Adrenal gland (tissue), 19 donors: ENCODE data around the gene BROX. TPM values are rescaled to one million over a fixed set of nuclear protein-coding genes. Genes with fewer than 3 reads are reported as not detected.
"Not testable (repeated sequence)": the region's sequence is repeated elsewhere in the genome, so short reads cannot be mapped to it uniquely, and the experiment has no call there.

ENCODE experiments used
- DNase-seq, 7 donors: peaks; one replicate each; pipeline ENCODE4 v3.0.0-alpha.2; 2019 to 2020
- H3K27ac ChIP-seq, 5 donors: fragments of 200-600 bp; sonication (generic) in 4 of 5; 1 replicate in 3 of 5; 2 replicates in 2 of 5; pipeline versions ENCODE4 v1.5.1 to v1.8.0; 2016 to 2020; ENCODE audit warnings: mild to moderate bottlenecking in 1 of 5
- H3K27me3 ChIP-seq: fragments of 200-600 bp; 2 replicates; pipeline ENCODE4 v1.8.0; 2021
- H3K36me3 ChIP-seq, 2 donors: fragments of 200-600 bp; replicated peaks in 1 of 2; 1 replicate in 1 of 2; 2 replicates in 1 of 2; pipeline versions ENCODE4 v1.5.1 to v1.8.0; 2018 to 2022
- H3K4me1 ChIP-seq, 2 donors: fragments of 200-600 bp; replicated peaks in 1 of 2; 1 replicate in 1 of 2; 2 replicates in 1 of 2; pipeline versions ENCODE4 v1.5.1 to v1.8.0; 2018 to 2021
- H3K4me3 ChIP-seq, 4 donors: fragments of 200-600 bp; sonication (generic) in 3 of 4; one replicate each; pipeline ENCODE4 v1.5.1; 2016 to 2018
- H3K9me3 ChIP-seq, 3 donors: fragments of 200-600 bp; sonication (generic) in 1 of 3; replicated peaks in 1 of 3; 1 replicate in 2 of 3; 2 replicates in 1 of 3; pipeline versions ENCODE4 v1.5.1 to v1.8.0; 2016 to 2021
- POLR2A ChIP-seq, 2 donors: fragments of 450-650 bp; IDR thresholded peaks; one replicate each; pipeline ENCODE4 v1.6.1; 2017; ENCODE audit warnings: antibody characterized with exemption in 2 of 2, mild to moderate bottlenecking in 2 of 2, moderate library complexity in 1 of 2
- WGBS, 4 donors: extraction: QIAGEN DNeasy Blood & Tissue Kit in 2 of 4; methylation state at CpG; one replicate each; pipeline versions ENCODE4 v1.1.5 to v1.1.7; 2013 to 2017; 5-methylcytosine and 5-hydroxymethylcytosine counted together
- intact Hi-C, 2 donors: fragments of 100-400 bp; cut with DNase I; formaldehyde crosslinking; loops; one replicate each; pipeline versions ENCODE4 v1.14.1 to v1.15.0; 2022 to 2023
- long read RNA-seq, 10 donors: library from polyadenylated mRNA in 3 of 10; unstranded in 2 of 10; stranded (forward) in 1 of 10; transcript quantifications; one replicate each; pipeline ENCODE4 v2.0.0 and lab custom pipeline, GENCODE V29; 2021 to 2026
- polyA plus RNA-seq, 3 donors: library from polyadenylated mRNA; stranded (reverse); fragments of 200-250 nt in 2 of 3; fragments of 350-450 nt in 1 of 3; fragmentation: Illumina TruSeq in 1 of 3; extraction: RNeasy Lipid Tissue Mini Kit (QIAGEN cat#74804) in 1 of 3; gene quantifications; one replicate each; pipeline ENCODE4 v1.2.3, GENCODE V29; 2013 to 2014
- total RNA-seq, 9 donors: library from RNA; depleted of rRNA in 4 of 9; stranded (reverse); fragments of >200 nt in 4 of 9; fragments of 120-200 nt in 1 of 9; fragmentation: NEBNext Ultra II Directional in 1 of 9; extraction: Animal tissue kit (Norgen Biotek cat#: 25700) in 1 of 9; gene quantifications; one replicate each; pipeline versions ENCODE4 v1.1.0 to v1.2.4, GENCODE V29; 2013 to 2023
- TF ChIP-seq, protein P1 (sequence below), 6 experiments: fragments of 450-650 bp in 4 of 6; fragments of 200-600 bp in 2 of 6; sonication (generic) in 1 of 6; IDR thresholded peaks; 1 replicate in 5 of 6; 2 replicates in 1 of 6; pipeline versions ENCODE4 v1.5.1 to v1.8.0; 2016 to 2021; ENCODE audit warnings: antibody characterized with exemption in 6 of 6, mild to moderate bottlenecking in 2 of 6, moderate library complexity in 1 of 6
- donor health status: healthy with polysubstance abuse.
- donor health status: Bipolar disorder and iron deficiency.
- donor health status: DM: yes; HTN: yes; CAD: no.
- donor health status: DM: no; HTN: no; CAD: no.
- donor health status: DM: no; HTN: no; CAD: no.
- donor health status: DM: yes; HTN: yes; CAD: no.

The BROX gene, protein sequence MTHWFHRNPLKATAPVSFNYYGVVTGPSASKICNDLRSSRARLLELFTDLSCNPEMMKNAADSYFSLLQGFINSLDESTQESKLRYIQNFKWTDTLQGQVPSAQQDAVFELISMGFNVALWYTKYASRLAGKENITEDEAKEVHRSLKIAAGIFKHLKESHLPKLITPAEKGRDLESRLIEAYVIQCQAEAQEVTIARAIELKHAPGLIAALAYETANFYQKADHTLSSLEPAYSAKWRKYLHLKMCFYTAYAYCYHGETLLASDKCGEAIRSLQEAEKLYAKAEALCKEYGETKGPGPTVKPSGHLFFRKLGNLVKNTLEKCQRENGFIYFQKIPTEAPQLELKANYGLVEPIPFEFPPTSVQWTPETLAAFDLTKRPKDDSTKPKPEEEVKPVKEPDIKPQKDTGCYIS
- total RNA-seq = 10 to 100 TPM; 39.3 to 81.3 (median 42.6) TPM
- polyA plus RNA-seq = 10 to 100 TPM; 14.1 to 29.4 (median 17.8) TPM
- long read RNA-seq, donor 1, partial matches to known transcripts = 0 of 2 reads
- long read RNA-seq, donor 1, other reads (novel, unspliced or antisense) = 0 of 2 reads
- long read RNA-seq, donor 2, full-length matches to known transcripts = 6 of 6 reads
- long read RNA-seq, donor 2, partial matches to known transcripts = 0 of 6 reads
- long read RNA-seq, donor 2, other reads (novel, unspliced or antisense) = 0 of 6 reads
- long read RNA-seq, donor 3 = 0 reads
- long read RNA-seq, donor 4, full-length matches to known transcripts = 1 of 51 reads
- long read RNA-seq, donor 4, partial matches to known transcripts = 1 of 51 reads
- long read RNA-seq, donor 4, other reads (novel, unspliced or antisense) = 49 of 51 reads
- long read RNA-seq, donor 5, full-length matches to known transcripts = 1 of 8 reads
- long read RNA-seq, donor 5, partial matches to known transcripts = 0 of 8 reads
- long read RNA-seq, donor 5, other reads (novel, unspliced or antisense) = 7 of 8 reads
- long read RNA-seq, donor 6, partial matches to known transcripts = 18 of 22 reads
- long read RNA-seq, donor 6, other reads (novel, unspliced or antisense) = 3 of 22 reads
- long read RNA-seq, donor 7, partial matches to known transcripts = 0 of 1 reads
- long read RNA-seq, donor 7, other reads (novel, unspliced or antisense) = 0 of 1 reads
- long read RNA-seq, donor 8, full-length matches to known transcripts = 3 of 3 reads
- long read RNA-seq, donor 8, partial matches to known transcripts = 0 of 3 reads
- long read RNA-seq, donor 8, other reads (novel, unspliced or antisense) = 0 of 3 reads
- long read RNA-seq, donor 9, partial matches to known transcripts = 0 of 3 reads
- long read RNA-seq, donor 9, other reads (novel, unspliced or antisense) = 0 of 3 reads
- long read RNA-seq, donor 10, full-length matches to known transcripts = 1 of 1 reads
- long read RNA-seq, donor 10, partial matches to known transcripts = 0 of 1 reads
- long read RNA-seq, donor 10, other reads (novel, unspliced or antisense) = 0 of 1 reads

DNA sequence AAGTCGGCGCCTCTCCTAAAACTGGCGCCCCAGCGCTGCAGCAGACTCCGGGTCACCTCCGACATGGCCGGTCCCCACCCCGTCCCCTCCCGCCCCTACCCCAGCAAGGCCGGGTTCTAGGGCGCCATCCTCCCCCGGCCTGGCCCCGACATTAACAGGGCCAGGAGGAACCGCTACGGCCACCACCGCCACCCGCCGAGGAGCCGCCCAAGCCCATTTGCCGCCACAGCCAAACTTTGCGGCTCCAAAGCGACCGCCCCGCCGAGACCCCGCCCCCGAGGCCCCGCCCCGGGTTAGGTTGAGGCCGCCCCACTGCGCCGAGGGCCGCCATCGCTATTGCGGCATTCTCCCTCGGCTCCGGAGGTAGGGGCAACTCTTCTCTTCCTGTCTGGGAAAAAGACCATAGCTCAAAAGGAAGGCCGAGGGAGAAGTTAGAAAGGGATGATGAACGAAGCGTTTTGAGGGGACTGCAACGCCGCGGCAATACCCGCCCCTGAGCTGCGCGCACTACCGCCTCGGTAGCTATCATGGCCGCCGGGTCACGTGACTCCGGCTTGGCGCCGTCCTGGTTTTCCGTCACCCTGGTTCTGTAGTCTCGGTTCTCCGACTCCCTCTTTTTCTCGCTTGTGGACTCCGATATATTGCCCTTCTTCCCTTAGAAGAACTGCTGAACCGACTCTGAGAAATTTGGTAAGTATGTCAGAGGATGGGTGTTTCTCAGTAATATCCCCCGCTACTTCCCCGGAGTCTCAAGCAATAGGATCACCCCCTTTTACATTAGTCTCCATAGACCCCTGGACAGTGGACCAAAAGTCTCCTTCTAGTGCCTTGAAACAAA, at the start of gene BROX, which contains the start of gene AIDA:
Gene BROX, plus strand, starts transcription at position 312 of the 838 bp plus-strand sequence. CDS start 3,136 bp downstream, outside the sequence.
Gene AIDA, minus strand, starts transcription at position 239 of the 838 bp plus-strand sequence. Its CDS starts 174 bp downstream, at position 65.
- Histone ChIP-seq H3K9me3 (no peaks in the 10 kb centered on the region), H3K36me3 (peaks cover 0 to 19% of the 10 kb centered on the region in 2 donors), H3K4me1 (peaks cover 0 to 22% of the 10 kb centered on the region in 2 donors), H3K4me3 (peak within 1 kb of the TSS; percentile 67 to 97 (median 88)), H3K27me3 (no peaks in the 10 kb centered on the region), H3K27ac (peak within 1 kb of the TSS; percentile 93 to 99 (median 98))
- peak; percentile 92 to 96 (median 95) for DNase-seq
- 0 to 3% (median 1%) methylated on average over 16 to 53 of the region's 62 CpGs for WGBS, 4 donors
- TF ChIP-seq, protein P1, sequence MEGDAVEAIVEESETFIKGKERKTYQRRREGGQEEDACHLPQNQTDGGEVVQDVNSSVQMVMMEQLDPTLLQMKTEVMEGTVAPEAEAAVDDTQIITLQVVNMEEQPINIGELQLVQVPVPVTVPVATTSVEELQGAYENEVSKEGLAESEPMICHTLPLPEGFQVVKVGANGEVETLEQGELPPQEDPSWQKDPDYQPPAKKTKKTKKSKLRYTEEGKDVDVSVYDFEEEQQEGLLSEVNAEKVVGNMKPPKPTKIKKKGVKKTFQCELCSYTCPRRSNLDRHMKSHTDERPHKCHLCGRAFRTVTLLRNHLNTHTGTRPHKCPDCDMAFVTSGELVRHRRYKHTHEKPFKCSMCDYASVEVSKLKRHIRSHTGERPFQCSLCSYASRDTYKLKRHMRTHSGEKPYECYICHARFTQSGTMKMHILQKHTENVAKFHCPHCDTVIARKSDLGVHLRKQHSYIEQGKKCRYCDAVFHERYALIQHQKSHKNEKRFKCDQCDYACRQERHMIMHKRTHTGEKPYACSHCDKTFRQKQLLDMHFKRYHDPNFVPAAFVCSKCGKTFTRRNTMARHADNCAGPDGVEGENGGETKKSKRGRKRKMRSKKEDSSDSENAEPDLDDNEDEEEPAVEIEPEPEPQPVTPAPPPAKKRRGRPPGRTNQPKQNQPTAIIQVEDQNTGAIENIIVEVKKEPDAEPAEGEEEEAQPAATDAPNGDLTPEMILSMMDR (IDR thresholded peaks at IDR 0.05) = no peak
- peak; percentile 44 to 72 for TF ChIP-seq POLR2A (IDR thresholded peaks at IDR 0.05)
- intact Hi-C loops = loop anchor here in 1 of 2 donors (10.0 kb wide), 1 partner anchor 58 kb away; no protein-coding TSS in a partner anchor

DNA sequence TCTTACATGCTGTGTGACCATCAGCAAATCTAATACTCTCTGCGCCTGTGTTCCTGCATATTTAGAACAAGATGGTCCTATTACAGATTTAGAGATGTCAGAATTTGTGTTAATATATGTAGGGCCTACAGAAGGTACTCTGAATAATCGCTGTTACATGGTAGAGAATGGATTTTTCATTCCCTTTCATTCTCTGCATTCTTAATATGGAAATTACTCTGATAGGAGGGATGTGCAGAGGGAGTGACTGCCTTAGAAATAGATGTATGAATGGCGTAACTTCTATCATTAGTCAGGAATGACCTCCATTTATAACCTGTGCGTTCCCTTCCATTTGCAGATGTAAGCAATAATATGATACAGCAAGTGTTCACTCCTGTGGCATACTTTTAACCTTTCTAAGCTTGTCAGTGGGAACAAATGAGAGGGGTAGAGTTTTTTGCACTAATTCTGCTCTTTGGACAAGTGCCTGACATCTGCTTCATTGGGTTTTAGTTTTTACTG, 48.9 kb upstream of the BROX start:
- Histone ChIP-seq H3K9me3 (no peaks in the 10 kb centered on the region), H3K36me3 (peaks cover 0 to 93% of the 10 kb centered on the region in 2 donors), H3K4me1 (no peaks in the 10 kb centered on the region), H3K27ac (no peak overlapping the region), H3K4me3 (no peak overlapping the region), H3K27me3 (no peaks in the 10 kb centered on the region)
- DNase-seq = no peak
- intact Hi-C loops = no loop called here
- TF ChIP-seq, protein P1 (IDR thresholded peaks at IDR 0.05) = no peak
- no peak for TF ChIP-seq POLR2A (IDR thresholded peaks at IDR 0.05)
- WGBS, 4 donors = 92 to 97% (median 95%) methylated on average over 4 of the region's 4 CpGs

DNA sequence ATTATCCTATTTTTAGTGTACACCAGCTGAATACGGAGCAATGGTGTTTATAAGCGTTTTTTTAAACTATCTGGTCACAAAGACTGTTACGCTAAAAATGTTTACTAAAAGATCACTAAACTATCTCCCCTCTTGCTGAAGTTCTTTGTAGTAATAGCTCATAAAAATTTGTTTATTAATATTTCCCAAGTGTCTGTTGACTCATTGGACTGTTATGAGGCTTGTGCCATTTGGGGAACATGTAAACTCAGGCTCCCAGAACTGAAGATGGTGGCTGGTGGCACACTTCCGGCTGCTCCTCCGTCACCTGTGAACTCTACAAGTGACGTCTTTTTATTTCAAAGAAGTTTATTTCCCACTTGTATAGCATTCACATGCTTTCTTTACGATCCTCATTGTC, 46.4 kb upstream of the BROX start:
- Histone ChIP-seq H3K4me1 (no peaks in the 10 kb centered on the region), H3K9me3 (no peaks in the 10 kb centered on the region), H3K4me3 (no peak overlapping the region), H3K27me3 (no peaks in the 10 kb centered on the region), H3K36me3 (peaks cover 0 to 79% of the 10 kb centered on the region in 2 donors), H3K27ac (no peak overlapping the region)
- WGBS, 4 donors = 89 to 94% (median 90%) methylated on average over 7 of the region's 7 CpGs
- TF ChIP-seq POLR2A (IDR thresholded peaks at IDR 0.05) = no peak
- TF ChIP-seq, protein P1 (IDR thresholded peaks at IDR 0.05) = no peak
- no peak for DNase-seq
- intact Hi-C loops = no loop called here

DNA sequence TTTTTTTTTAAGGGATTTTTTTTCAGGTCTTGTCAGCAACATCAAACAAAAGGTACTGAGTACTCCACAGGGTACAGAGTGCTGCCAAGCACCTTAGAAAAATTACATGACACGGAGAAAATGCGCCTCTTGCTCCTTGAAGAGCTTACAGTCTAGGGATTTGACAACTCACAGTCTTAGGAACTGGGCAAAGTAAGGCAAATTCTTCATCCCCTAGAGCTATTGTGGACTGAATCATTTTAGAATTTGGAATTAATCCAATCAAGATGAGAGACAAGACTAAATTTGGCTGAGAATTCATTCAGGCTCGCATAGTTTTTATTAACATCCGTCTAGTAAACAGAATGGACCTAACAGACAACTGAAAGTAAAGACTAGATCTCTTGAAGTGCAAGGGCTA, 44.2 kb upstream of the BROX start:
- H3K9me3 ChIP-seq, H3K27me3 ChIP-seq, H3K4me3 ChIP-seq, H3K4me1 ChIP-seq, H3K27ac ChIP-seq, DNase-seq, intact Hi-C loops: not testable (repeated sequence)
- WGBS, 4 donors = 83 to 88% methylated on average over 1 to 2 of the region's 4 CpGs; no CpG with 5 or more reads in 2 of the 4 donors
- peaks cover 0 to 73% of the 10 kb centered on the region in 2 donors for H3K36me3 ChIP-seq

DNA sequence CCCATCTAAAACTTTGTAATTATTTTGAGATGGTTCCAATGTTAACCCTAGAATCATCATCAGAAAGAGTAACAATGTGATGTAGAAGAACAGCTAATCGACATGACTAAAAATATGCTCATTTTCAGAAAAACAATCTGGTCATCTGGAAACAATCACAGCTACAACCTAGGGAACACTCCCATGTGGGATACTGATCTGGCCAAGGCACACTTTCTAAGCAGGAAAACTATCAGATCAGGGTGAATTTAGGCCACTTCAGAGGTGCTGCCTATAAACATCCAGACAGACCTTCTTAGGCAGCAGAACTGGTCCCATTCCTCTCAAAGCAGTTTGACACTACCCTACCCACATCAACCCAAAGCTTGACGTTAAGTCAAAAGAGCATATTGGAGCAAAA, 43.3 kb upstream of the BROX start:
- intact Hi-C loops, H3K27ac ChIP-seq, H3K27me3 ChIP-seq, H3K9me3 ChIP-seq, DNase-seq, H3K4me1 ChIP-seq, H3K4me3 ChIP-seq: not testable (repeated sequence)
- 92 to 100% (median 100%) methylated on average over 1 of the region's 2 CpGs; no CpG with 5 or more reads in 1 of the 4 donors for WGBS, 4 donors
- H3K36me3 ChIP-seq = peaks cover 0 to 67% of the 10 kb centered on the region in 2 donors
